B cell (primary cell): ENCODE measurements around the gene PCDHGB5. TPM values are rescaled to one million over a fixed set of nuclear protein-coding genes. Genes with fewer than 3 reads are reported as not detected.

Source experiments
- ATAC-seq: fragments of 200-7000 bp; cut with Tn5 transposase; one replicate; pipeline ENCODE4 v1.10.0; 2021; ENCODE audit warnings: low read depth, mild to moderate bottlenecking, moderate number of reproducible peaks, moderate library complexity
- CTCF ChIA-PET: fragments of 350-600 bp; sonication (Branson Sonifier 250); formaldehyde crosslinking; loops from one replicate; lab custom pipeline; 2021; ENCODE audit warnings: antibody characterized with exemption, inconsistent platforms; lab: Charles Lee
- POLR2A ChIA-PET: fragments of 350-600 bp; sonication (Branson Sonifier 250); formaldehyde crosslinking; loops from one replicate; lab custom pipeline; 2021; ENCODE audit warnings: antibody characterized with exemption; lab: Charles Lee
- DNase-seq: peaks from one replicate; pipeline ENCODE4 v3.0.0; 2013
- H2AFZ ChIP-seq: 2 replicates; pipeline ENCODE4 v1.6.1; 2012; ENCODE audit warnings: mild to moderate bottlenecking, low read depth, low read length; ENCODE audit not compliant: insufficient read depth, poor library complexity, severe bottlenecking
- H3K27ac ChIP-seq, 2 donors: 1 replicate in 1 of 2; 2 replicates in 1 of 2; pipeline ENCODE4 v1.5.1; 2012 to 2013; ENCODE audit warnings: low read length in 2 of 2, mild to moderate bottlenecking in 2 of 2, moderate library complexity in 1 of 2
- H3K27me3 ChIP-seq, 4 experiments: fragments of 200-600 bp in 1 of 4; sonication (generic) in 1 of 4; replicated peaks in 1 of 4; 1 replicate in 2 of 4; 2 replicates in 2 of 4; pipeline versions ENCODE4 v1.6.1 to v1.7.0; 2013 to 2016; ENCODE audit warnings: low read length in 3 of 4, mild to moderate bottlenecking in 2 of 4, mixed read lengths in 1 of 4, moderate library complexity in 1 of 4; ENCODE audit not compliant: insufficient read depth in 4 of 4, control insufficient read depth in 3 of 4; ENCODE audit errors: control extremely low read depth in 1 of 4
- H3K36me3 ChIP-seq, 2 experiments: replicated peaks in 1 of 2; 1 replicate in 1 of 2; 2 replicates in 1 of 2; pipeline versions ENCODE4 v1.6.1 to v1.7.1; 2013; ENCODE audit warnings: low read length in 1 of 2; ENCODE audit not compliant: insufficient read depth in 2 of 2, control insufficient read depth in 1 of 2; ENCODE audit errors: control extremely low read depth in 1 of 2, extremely low read depth in 1 of 2
- H3K4me1 ChIP-seq, 2 donors: fragments of 200-600 bp in 1 of 2; sonication (generic) in 1 of 2; 1 replicate in 1 of 2; 2 replicates in 1 of 2; pipeline versions ENCODE4 v1.5.1 to v1.6.1; 2013 to 2017; ENCODE audit warnings: low read length in 2 of 2; ENCODE audit not compliant: control insufficient read depth in 2 of 2, insufficient read depth in 2 of 2
- H3K4me2 ChIP-seq: replicated peaks from 2 replicates; pipeline ENCODE3; 2012; ENCODE audit warnings: mild to moderate bottlenecking, low read depth, low read length; ENCODE audit not compliant: poor library complexity, severe bottlenecking
- H3K4me3 ChIP-seq, 5 experiments: fragments of 200-600 bp in 1 of 5; sonication (generic) in 1 of 5; 1 replicate in 3 of 5; 2 replicates in 2 of 5; pipeline versions ENCODE4 v1.5.1 to v1.7.0; 2011 to 2016; ENCODE audit warnings: low read length in 4 of 5, mild to moderate bottlenecking in 4 of 5, low read depth in 2 of 5, control low read depth in 1 of 5, moderate library complexity in 1 of 5; ENCODE audit not compliant: insufficient read depth in 1 of 5; ENCODE audit errors: control extremely low read depth in 1 of 5, extremely low read depth in 1 of 5
- H3K79me2 ChIP-seq: fragments of 200-600 bp; sonication (generic); one replicate; pipeline ENCODE4 v1.6.0; 2016; ENCODE audit warnings: low read length; ENCODE audit not compliant: control insufficient read depth, insufficient read depth
- H3K9ac ChIP-seq: fragments of 200-600 bp; sonication (generic); 2 replicates; pipeline ENCODE4 v1.6.1; 2017; ENCODE audit warnings: mild to moderate bottlenecking, low read length, moderate library complexity
- H3K9me3 ChIP-seq, 3 donors: one replicate each; pipeline versions ENCODE4 v1.6.1 to v1.7.1; 2013; ENCODE audit warnings: low read length in 2 of 3; ENCODE audit not compliant: control insufficient read depth in 2 of 3, insufficient read depth in 1 of 3; ENCODE audit errors: control extremely low read depth in 1 of 3
- H4K20me1 ChIP-seq: 2 replicates; pipeline ENCODE4 v1.6.0; 2012; ENCODE audit warnings: mild to moderate bottlenecking, low read length; ENCODE audit not compliant: insufficient read depth, control insufficient read depth, poor library complexity, severe bottlenecking
- H3K27ac Mint-ChIP-seq: one replicate; pipeline ENCODE4 v1.8.0; 2021; ENCODE audit warnings: mixed read lengths
- H3K27me3 Mint-ChIP-seq: one replicate; pipeline ENCODE4 v1.8.0; 2021; ENCODE audit warnings: mixed read lengths
- H3K4me1 Mint-ChIP-seq: one replicate; pipeline ENCODE4 v1.8.0; 2021; ENCODE audit warnings: mixed read lengths
- H3K4me3 Mint-ChIP-seq: one replicate; pipeline ENCODE4 v1.8.0; 2021; ENCODE audit warnings: mixed read lengths
- H3K9me3 Mint-ChIP-seq: one replicate; pipeline ENCODE4 v1.8.0; 2022; ENCODE audit warnings: mixed read lengths; ENCODE audit not compliant: insufficient read depth
- CTCF ChIP-seq: fragments of 200-600 bp; IDR thresholded peaks from one replicate; pipeline ENCODE4 v1.8.0; 2022; ENCODE audit warnings: antibody characterized with exemption, mild to moderate bottlenecking
- EZH2 ChIP-seq: IDR thresholded peaks from 2 replicates; pipeline ENCODE4 v1.6.1; 2012; ENCODE audit warnings: borderline replicate concordance, low read depth, mild to moderate bottlenecking, moderate library complexity, low read length; ENCODE audit not compliant: insufficient read depth, poor library complexity, severe bottlenecking
- WGBS: methylation state at CpG from one replicate; pipeline ENCODE4 v1.1.5; 2013; ENCODE audit warnings: missing lambda C conversion rate; ENCODE audit not compliant: insufficient coverage; 5-methylcytosine and 5-hydroxymethylcytosine counted together
- intact Hi-C: fragments of 100-400 bp; cut with micrococcal nuclease; formaldehyde crosslinking; loops from one replicate; pipeline ENCODE4 v1.10.0; 2022
- polyA plus RNA-seq: library from polyadenylated mRNA; depleted of rRNA; stranded (reverse); fragments of >200 nt; gene quantifications from 2 replicates; pipeline ENCODE4 v1.2.3, GENCODE V29; 2012
- total RNA-seq, 2 donors: library from RNA; stranded (reverse); fragments of 120-200 nt in 1 of 2; gene quantifications; 1 replicate in 1 of 2; 2 replicates in 1 of 2; pipeline versions ENCODE4 v1.2.3 to v1.2.4, GENCODE V29; 2013 to 2022

Gene PCDHGB5
- total and polyA plus RNA-seq, 2 donors (not counting 1 experiment from before 2014, with no cell fraction given): 0.37 to 2.5 TPM

- Histone ChIP-seq H3K4me3 (no peak within 1 kb of the TSS), H3K4me1 (no peaks in the 10 kb centered on the region), H3K9me3 (peaks cover 1 to 51% (median 26%) of the 10 kb centered on the region in 3 donors), H3K9ac (no peak within 1 kb of the TSS), H2AFZ (no peak within 1 kb of the TSS), H4K20me1 (no peaks in the 10 kb centered on the region), H3K4me2 (no peak within 1 kb of the TSS), H3K27me3 (peaks cover 0 to 61% (median 38%) of the 10 kb centered on the region in 4 experiments), H3K27ac (no peak within 1 kb of the TSS), H3K79me2 (no peaks in the 10 kb centered on the region), H3K36me3 (no peaks in the 10 kb centered on the region)
- intact Hi-C loops: no loop called here
- peaks cover 12% of the 10 kb centered on the region for H3K9me3 Mint-ChIP-seq
- CTCF ChIA-PET: interaction anchor here (3.1 kb wide), 1 partner anchor 171 kb away, joined by 13 read pairs; no protein-coding TSS in a partner anchor
- 44% methylated on average over 26 of the region's 38 CpGs for WGBS
- ATAC-seq: no peak
- no peak for DNase-seq
- peaks cover 60% of the 10 kb centered on the region for H3K27me3 Mint-ChIP-seq
- no peaks in the 10 kb centered on the region for H3K4me1 Mint-ChIP-seq
- no peak within 1 kb of the TSS for H3K4me3 Mint-ChIP-seq
- no peak within 1 kb of the TSS for H3K27ac Mint-ChIP-seq
- TF ChIP-seq EZH2: no peak
- no peak for TF ChIP-seq CTCF
- POLR2A ChIA-PET: no interaction called here
These were observed 5.1 kb upstream of the PCDHGB5 start, which contains the start of gene PCDHGA8 for GRCh38 chr5:141392429-141393198. PCDHGA8 (plus strand) TSS chr5:141392633; CDS start chr5:141392814, 181 bp downstream.

GRCh38 chr5:141393267-141393666 lies 4.5 kb upstream of the PCDHGB5 start:
- Histone ChIP-seq H3K4me1 (no peaks in the 10 kb centered on the region), H2AFZ (no peak overlapping the region), H3K9me3 (peaks cover under 1 to 54% (median 26%) of the 10 kb centered on the region in 3 donors), H3K4me2 (no peak overlapping the region), H3K36me3 (no peaks in the 10 kb centered on the region), H4K20me1 (no peaks in the 10 kb centered on the region), H3K79me2 (no peaks in the 10 kb centered on the region), H3K27me3 (peaks cover 0 to 60% (median 38%) of the 10 kb centered on the region in 4 experiments), H3K4me3 (no peak overlapping the region), H3K9ac (no peak overlapping the region), H3K27ac (no peak overlapping the region)
- intact Hi-C loops: no loop called here
- H3K27me3 Mint-ChIP-seq: peaks cover 58% of the 10 kb centered on the region
- POLR2A ChIA-PET: interaction anchor here (0.7 kb wide), 1 partner anchor 45 kb away, joined by 3 read pairs; no protein-coding TSS in a partner anchor
- no peak overlapping the region for H3K27ac Mint-ChIP-seq
- H3K9me3 Mint-ChIP-seq: peaks cover 12% of the 10 kb centered on the region
- ATAC-seq (no peak), DNase-seq (no peak)
- H3K4me3 Mint-ChIP-seq: no peak overlapping the region
- TF ChIP-seq EZH2: no peak
- no peak for TF ChIP-seq CTCF
- H3K4me1 Mint-ChIP-seq: no peaks in the 10 kb centered on the region
- CTCF ChIA-PET: interaction anchor here (3.1 kb wide), 1 partner anchor 171 kb away, joined by 13 read pairs; no protein-coding TSS in a partner anchor
- 41% methylated on average over 13 of the region's 21 CpGs for WGBS
